Measurements from ENCODE around the gene CEACAM16. TPM values are rescaled to one million over a fixed set of nuclear protein-coding genes. Genes with fewer than 3 reads are reported as not detected.
"Not testable (repeated sequence)": the region's sequence is repeated elsewhere in the genome, so short reads cannot be mapped to it uniquely, and the experiment has no call there.

Gene CEACAM16
- total and polyA plus RNA-seq, 5 experiments from 2014 or later, result not detected

DNA sequence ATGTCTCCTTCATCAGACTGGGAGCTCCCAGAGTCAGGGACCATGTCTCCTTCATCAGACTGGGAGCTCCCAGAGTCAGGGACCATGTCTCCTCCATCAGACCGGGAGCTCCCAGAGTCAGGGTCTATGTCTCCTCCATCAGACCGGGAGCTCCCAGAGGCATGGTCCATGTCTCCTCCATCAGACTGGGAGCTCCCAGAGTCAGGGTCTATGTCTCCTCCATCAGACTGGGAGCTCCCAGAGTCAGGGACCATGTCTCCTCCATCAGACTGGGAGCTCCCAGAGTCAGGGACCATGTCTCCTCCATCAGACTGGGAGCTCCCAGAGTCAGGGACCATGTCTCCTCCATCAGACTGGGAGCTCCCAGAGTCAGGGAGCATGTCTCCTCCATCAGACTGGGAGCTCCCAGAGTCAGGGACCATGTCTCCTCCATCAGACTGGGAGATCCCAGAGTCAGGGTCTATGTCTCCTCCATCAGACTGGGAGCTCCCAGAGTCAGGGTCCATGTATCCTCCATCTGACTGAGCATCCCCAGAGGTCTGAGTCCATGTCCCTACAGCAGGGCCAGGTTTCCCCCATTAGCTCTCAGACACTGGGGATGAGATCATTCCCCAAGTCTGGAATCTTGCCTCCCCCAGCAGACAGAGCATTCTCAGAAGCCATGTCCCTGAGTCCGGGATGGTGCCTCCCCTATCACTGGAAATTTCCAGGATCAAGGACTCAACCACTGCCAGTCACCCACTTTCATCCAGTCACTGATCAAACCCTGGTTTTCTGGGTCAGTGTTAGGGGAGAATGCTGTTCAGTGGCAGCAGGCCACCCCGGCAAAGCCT lies 10.7 kb downstream of the CEACAM16 start:
- DNase-seq, ATAC-seq, H3K27me3 Mint-ChIP-seq, H3K4me3 Mint-ChIP-seq, H3K36me3 Mint-ChIP-seq, H3K9me3 Mint-ChIP-seq: not testable (repeated sequence)
- Mint-ChIP-seq H3K27ac (peak overlapping the region in 1 of 10 donors; percentile 55), H3K4me1 (peaks cover 4 to 14% (median 7%) of the 10 kb centered on the region in 4 donors)
- POLR2A ChIA-PET, result interaction anchor here (0.6 kb wide), 1 partner anchor 26 kb away, joined by 4 read pairs; no protein-coding TSS in a partner anchor

DNA sequence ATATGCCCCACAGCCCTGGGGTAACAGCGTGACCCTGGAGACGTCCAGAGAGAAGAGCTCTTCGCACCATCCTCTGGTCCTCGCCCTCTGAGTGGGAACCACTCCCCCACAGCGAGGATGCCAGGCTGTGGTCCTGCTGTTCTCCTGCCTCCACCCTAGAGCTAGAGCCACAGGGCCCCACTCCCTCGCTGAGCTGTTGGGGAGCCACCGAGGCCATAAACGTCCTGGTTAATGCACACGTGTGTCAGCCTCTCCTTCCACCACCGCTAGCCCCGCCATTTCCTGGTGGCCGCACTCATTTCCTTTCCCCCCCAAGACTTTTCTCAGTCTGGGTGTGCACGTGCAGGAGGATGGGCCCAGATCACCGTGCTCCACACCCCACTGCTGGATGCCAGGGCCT lies 11.5 kb downstream of the CEACAM16 start:
- POLR2A ChIA-PET, result no interaction called here
- no peak for ATAC-seq

DNA sequence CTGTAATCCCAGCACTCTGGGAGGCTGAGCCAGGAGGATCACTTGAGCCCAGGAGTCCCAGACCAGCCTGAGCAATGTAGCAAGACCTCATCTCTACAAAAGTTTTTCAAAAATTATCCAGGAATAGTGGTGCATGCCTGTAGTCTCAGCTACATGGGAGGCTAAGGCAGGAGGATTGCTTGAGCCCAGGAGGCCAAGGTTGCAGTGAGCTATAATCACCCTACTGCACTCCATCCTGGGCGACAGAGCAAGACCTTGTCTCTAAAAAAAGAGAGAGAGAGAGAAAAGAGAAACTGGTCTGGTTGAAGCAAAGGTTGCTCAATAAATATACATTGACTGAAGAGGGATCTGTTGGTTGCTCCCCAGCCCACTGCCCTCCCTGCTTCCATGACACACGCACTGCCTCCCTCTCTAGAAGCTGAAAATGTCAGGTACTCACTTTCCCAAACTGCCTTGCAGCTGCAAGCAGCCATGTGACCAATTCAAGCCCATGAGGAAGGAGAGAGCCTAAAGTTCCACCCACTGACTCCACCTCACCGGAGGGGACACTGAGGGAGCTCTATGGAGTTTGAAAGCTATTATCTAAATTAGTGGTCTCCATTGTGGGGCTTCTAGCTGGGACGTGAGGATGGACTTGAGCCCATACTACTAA lies 14.0 kb downstream of the CEACAM16 start:
- Mint-ChIP-seq H3K27ac (no peak overlapping the region), H3K4me1 (peaks cover 4 to 14% (median 7%) of the 10 kb centered on the region in 4 donors), H3K4me3 (no peak overlapping the region), H3K27me3 (no peaks in the 10 kb centered on the region), H3K36me3 (peaks cover 0 to 15% (median 0%) of the 10 kb centered on the region in 3 donors), H3K9me3 (peaks cover 0 to 18% (median 11%) of the 10 kb centered on the region in 9 donors)
- POLR2A ChIA-PET, result interaction anchor here (0.9 kb wide), 1 partner anchor 77 kb away, joined by 4 read pairs; no protein-coding TSS in a partner anchor
- DNase-seq (no peak), ATAC-seq (no peak)

More for the DNA sequence above, 11.5 kb downstream of the CEACAM16 start:
- peaks cover 0 to 15% (median 8%) of the 10 kb centered on the region in 9 donors for H3K9me3 Mint-ChIP-seq
- H3K27me3 Mint-ChIP-seq, result peaks cover 0 to 1% (median 0%) of the 10 kb centered on the region in 5 donors
- peak overlapping the region in 1 of 10 donors; percentile 55 for H3K4me3 Mint-ChIP-seq
- peaks cover 4 to 14% (median 7%) of the 10 kb centered on the region in 4 donors for H3K4me1 Mint-ChIP-seq
- peaks cover 0 to 12% (median 0%) of the 10 kb centered on the region in 3 donors for H3K36me3 Mint-ChIP-seq
- H3K27ac Mint-ChIP-seq, result peak overlapping the region in 2 of 10 donors; percentile 27 to 55
- no peak for DNase-seq

GRCh38 chr19:44714597-44715169 lies 15.7 kb downstream of the CEACAM16 start:
- Mint-ChIP-seq H3K27ac (peak overlapping the region in 1 of 10 donors; percentile 53), H3K4me3 (no peak overlapping the region), H3K4me1 (peaks cover 4 to 14% (median 7%) of the 10 kb centered on the region in 4 donors), H3K36me3 (peaks cover 0 to 15% (median 0%) of the 10 kb centered on the region in 3 donors), H3K27me3 (no peaks in the 10 kb centered on the region), H3K9me3 (peaks cover 0 to 18% (median 11%) of the 10 kb centered on the region in 9 donors)
- no peak for ATAC-seq
- no peak for DNase-seq
- POLR2A ChIA-PET, result interaction anchor here (1.0 kb wide), 1 partner anchor 22 kb away, joined by 3 read pairs; no protein-coding TSS in a partner anchor

- H3K27ac Mint-ChIP-seq, result no peak overlapping the region
- no peaks in the 10 kb centered on the region for H3K27me3 Mint-ChIP-seq
Measured at GRCh38 chr19:44717603-44718002, 18.7 kb downstream of the CEACAM16 start.

GRCh38 chr19:44718441-44719261 lies 19.7 kb downstream of the CEACAM16 start:
- no peak for ATAC-seq
- Mint-ChIP-seq H3K4me3 (no peak overlapping the region), H3K27ac (no peak overlapping the region), H3K36me3 (peaks cover 0 to 15% (median 0%) of the 10 kb centered on the region in 3 donors), H3K9me3 (peaks cover 0 to 18% (median 11%) of the 10 kb centered on the region in 9 donors), H3K27me3 (no peaks in the 10 kb centered on the region), H3K4me1 (peaks cover 8 to 18% (median 16%) of the 10 kb centered on the region in 4 donors)
- DNase-seq, result no peak
- POLR2A ChIA-PET, result interaction anchor here (0.7 kb wide), 1 partner anchor 23 kb away, joined by 3 read pairs; no protein-coding TSS in a partner anchor

More at GRCh38 chr19:44717603-44718002, 18.7 kb downstream of the CEACAM16 start:
- peaks cover 0 to 15% (median 0%) of the 10 kb centered on the region in 3 donors for H3K36me3 Mint-ChIP-seq
- ATAC-seq, result no peak
- peaks cover 0 to 18% (median 11%) of the 10 kb centered on the region in 9 donors for H3K9me3 Mint-ChIP-seq
- DNase-seq, result no peak
- H3K4me3 Mint-ChIP-seq, result no peak overlapping the region
- H3K4me1 Mint-ChIP-seq, result peaks cover 4 to 14% (median 9%) of the 10 kb centered on the region in 4 donors
- POLR2A ChIA-PET, result interaction anchor here (0.7 kb wide), 2 partner anchors 63 to 1430 kb away, joined by 3 to 5 read pairs; no protein-coding TSS in a partner anchor

- POLR2A ChIA-PET, result no interaction called here
- Mint-ChIP-seq H3K27ac (peak overlapping the region in 1 of 10 donors; percentile 73), H3K4me1 (peaks cover 13 to 24% (median 22%) of the 10 kb centered on the region in 4 donors), H3K4me3 (no peak overlapping the region), H3K27me3 (no peaks in the 10 kb centered on the region), H3K9me3 (peaks cover 0 to 15% (median 11%) of the 10 kb centered on the region in 9 donors), H3K36me3 (peaks cover 0 to 15% (median 0%) of the 10 kb centered on the region in 3 donors)
- ATAC-seq (no peak), DNase-seq (no peak)
Measured at GRCh38 chr19:44719262-44719701, 20.3 kb downstream of the CEACAM16 start.

- H3K4me1 Mint-ChIP-seq, result peaks cover 14 to 33% (median 31%) of the 10 kb centered on the region in 4 donors
- DNase-seq, H3K27ac Mint-ChIP-seq, ATAC-seq, H3K27me3 Mint-ChIP-seq, H3K9me3 Mint-ChIP-seq, H3K36me3 Mint-ChIP-seq, POLR2A ChIA-PET, H3K4me3 Mint-ChIP-seq: not testable (repeated sequence)
Measured at GRCh38 chr19:44720396-44720795, 21.4 kb downstream of the CEACAM16 start.

GRCh38 chr19:44720945-44721344 lies 22.0 kb downstream of the CEACAM16 start:
- ATAC-seq (no peak), DNase-seq (no peak)
- H3K9me3 Mint-ChIP-seq, result no peaks in the 10 kb centered on the region
- POLR2A ChIA-PET, result no interaction called here
- no peak overlapping the region for H3K4me3 Mint-ChIP-seq
- peaks cover 14 to 38% (median 35%) of the 10 kb centered on the region in 4 donors for H3K4me1 Mint-ChIP-seq
- no peaks in the 10 kb centered on the region for H3K27me3 Mint-ChIP-seq
- H3K27ac Mint-ChIP-seq, result no peak overlapping the region
- no peaks in the 10 kb centered on the region for H3K36me3 Mint-ChIP-seq

- H3K9me3 Mint-ChIP-seq, H3K4me3 Mint-ChIP-seq, DNase-seq, ATAC-seq, H3K27me3 Mint-ChIP-seq, POLR2A ChIA-PET, H3K36me3 Mint-ChIP-seq: not testable (repeated sequence)
- H3K27ac Mint-ChIP-seq, result peak overlapping the region in 1 of 10 donors; percentile 18
- H3K4me1 Mint-ChIP-seq, result peaks cover 16 to 38% (median 35%) of the 10 kb centered on the region in 4 donors
Measured at GRCh38 chr19:44721369-44721768, 22.4 kb downstream of the CEACAM16 start.
